Right forelimb (tissue), 1 donor: ENCODE results near the gene BSCL2.
"Not testable (repeated sequence)": the region's sequence is repeated elsewhere in the genome, so short reads cannot be mapped to it uniquely, and the experiment has no call there.

Experiments used
- DNase-seq: peaks from one replicate; pipeline ENCODE4 v3.0.0-alpha.2; 2018

Gene BSCL2

GRCh38 chr11:62716816-62717215 lies 9.6 kb upstream of the BSCL2 start:
- no peak for DNase-seq

GRCh38 chr11:62716206-62716605 lies 9.0 kb upstream of the BSCL2 start:
- DNase-seq: no peak

DNA sequence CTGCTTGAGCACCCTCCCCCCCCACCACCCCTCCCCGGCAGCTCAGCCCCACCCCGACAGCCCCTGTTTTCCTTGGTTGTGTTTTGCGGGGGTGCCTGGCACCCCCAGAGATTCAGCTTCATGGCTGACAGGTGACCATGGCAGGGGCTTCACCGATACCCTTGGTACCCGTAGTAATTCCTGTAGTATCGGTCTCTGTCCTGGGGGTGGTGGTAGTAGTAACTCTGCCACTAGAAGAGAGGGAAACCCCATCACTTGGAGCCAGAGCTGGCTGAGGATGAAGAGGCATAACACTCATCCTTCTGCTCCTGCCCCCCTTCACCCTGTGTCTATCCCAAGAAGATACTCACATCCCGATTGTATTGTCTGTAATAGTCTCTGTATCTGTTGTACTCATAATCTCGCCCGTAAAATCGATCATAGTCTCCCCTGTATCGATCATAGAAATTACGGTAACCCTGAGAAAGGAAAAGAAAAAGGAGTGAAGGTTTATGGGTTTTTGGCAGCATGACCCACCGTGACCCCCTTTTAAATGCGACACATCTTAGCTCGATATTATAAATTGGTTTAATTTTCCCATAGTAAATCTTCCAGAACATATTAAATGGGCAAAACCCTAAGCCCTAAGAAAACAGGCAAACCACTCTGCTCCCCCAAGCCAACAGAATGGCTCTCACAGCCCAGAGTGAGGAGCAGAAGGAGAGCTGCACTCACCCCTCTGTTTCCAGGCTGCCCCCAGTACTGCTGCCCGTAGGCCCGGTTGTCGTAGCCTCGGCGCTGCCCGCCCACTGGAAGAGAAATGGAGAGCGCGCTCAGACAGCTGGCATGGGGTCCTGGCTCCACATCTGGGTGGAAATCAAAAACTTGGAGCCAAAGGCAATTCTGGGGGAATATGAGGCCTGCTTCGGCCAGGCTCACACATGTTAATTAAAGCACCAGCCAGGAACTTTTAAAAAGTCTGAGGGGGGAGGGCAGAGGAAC lies 8.2 kb upstream of the BSCL2 start:
- no peak for DNase-seq

DNA sequence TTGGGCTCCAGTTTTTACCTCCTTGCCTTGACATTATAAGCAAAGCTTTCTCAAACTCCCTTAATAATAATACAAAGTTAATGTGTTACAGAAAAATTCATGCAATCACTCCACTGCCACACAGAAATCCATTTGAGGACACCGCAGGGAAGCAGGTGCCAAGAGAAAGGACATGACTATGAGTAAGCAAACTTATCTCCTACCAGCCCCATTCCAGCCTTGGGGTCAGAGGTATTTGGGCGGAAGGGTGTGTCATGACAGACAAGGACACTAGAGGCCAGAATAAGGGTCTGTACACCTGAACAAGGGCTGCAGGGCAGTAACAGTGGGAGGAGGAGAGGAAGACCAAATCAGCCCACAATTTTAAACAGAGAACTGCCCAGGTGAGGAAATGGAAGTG lies 6.1 kb upstream of the BSCL2 start:
- DNase-seq: no peak

GRCh38 chr11:62712861-62713260 lies 5.6 kb upstream of the BSCL2 start:
- no peak for DNase-seq

- DNase-seq: no peak
Measured at GRCh38 chr11:62712276-62712812, 5.1 kb upstream of the BSCL2 start.

DNA sequence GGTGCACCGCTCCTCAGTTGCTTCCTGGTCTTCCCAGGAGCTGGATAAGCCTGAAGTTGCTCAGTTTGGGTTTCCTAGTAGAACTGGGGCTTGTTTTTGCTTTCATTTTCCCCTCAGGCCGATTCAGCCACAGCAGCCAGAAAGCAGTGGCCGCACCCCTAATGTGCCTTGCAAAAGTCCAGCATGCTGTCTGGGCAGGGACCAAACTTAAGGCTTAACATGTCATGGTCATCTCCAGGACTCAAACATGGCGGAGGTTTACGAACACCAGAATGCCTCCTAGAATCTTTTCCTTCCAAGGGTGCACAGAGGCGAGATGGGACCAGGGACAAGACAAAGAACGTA lies 2.7 kb upstream of the BSCL2 start:
- no peak for DNase-seq

- peak; percentile 97 for DNase-seq
Measured at GRCh38 chr11:62709247-62710000, 2.2 kb upstream of the BSCL2 start.

GRCh38 chr11:62708793-62709192 lies 1.6 kb upstream of the BSCL2 start:
- DNase-seq: no peak

DNA sequence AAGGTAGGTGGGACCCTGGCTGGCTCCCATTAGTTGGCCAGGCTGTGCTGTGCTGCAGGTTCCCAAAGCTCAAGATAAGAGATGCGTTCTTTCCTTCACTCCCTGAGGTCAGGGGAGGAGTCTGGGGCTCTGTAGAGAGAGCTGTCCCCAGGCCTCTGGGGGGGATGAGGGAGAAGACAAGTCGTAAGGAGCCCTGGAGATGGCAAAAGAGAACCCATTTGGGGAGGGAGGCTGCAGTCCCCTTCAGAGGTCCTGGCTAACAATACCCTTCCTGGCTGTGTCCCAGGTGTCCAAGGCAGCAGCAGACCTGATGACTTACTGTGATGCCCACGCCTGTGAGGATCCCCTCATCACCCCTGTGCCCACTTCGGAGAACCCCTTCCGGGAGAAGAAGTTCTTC lies 1.2 kb upstream of the BSCL2 start:
- DNase-seq: no peak

DNA sequence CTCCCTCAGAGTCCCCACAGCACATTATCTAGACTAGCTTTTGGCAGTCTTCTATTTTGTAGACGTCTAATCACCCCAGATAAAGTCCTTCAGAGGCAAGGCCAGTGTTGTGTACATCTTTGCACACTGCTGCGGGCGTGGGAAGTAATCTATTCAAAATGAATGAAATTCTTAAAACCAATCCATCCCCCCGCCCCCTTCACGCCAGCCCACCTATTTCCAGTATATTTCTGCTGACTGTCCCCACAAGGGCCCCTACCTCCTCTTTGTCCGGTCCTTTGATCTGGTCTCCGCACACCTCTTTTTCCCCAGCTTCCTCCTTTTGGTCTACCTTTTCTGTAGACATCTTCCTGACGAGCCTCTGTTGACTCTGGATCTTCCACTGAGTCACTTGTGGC lies 375 bp downstream of the BSCL2 start:
- DNase-seq: no peak

DNA sequence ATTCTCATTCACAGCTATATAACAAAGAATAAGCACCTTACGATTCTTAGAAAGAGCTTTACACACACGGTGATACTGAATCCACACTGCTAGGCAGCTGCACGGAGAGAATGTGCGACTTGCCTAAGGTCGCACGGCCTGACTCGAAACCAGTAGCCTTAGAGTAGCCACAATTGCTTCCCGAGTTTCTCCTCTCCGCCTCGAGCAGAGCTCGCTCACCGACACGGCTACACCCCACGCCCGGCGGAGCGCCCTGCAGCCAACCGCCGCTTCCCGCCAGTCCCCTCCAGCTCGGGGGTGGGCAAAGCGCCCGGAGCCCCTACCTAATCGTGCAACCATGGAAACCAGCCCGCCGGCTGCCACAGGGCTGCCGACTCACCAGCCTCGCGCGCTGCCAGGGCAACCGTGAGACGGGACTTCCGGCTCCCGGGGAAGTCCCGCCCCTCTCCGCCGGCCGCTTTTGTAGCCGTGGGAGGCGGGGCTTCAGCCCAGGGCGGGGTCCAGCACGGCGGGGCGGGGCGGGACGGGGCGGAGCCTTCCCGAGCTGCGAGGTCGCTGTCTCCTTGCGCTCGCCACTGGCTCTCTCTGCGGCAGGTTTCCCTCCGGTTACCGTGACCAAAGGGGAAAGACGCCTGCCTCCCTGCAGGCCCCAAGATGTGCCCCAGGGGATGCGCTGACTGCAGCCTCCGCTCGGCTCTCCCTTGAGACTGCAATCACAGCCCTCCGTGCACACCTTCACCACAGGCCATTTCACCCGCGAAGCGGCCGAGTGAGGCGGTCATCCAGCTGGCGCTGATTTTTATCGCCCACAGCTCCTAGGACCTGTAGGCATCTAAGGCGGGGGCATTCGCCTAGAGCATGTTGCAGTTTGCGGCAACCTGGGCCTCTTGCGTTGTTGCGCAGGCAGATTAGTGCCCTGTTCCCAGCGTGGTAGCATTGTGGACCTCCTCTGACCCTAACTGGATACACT lies 1.1 kb downstream of the BSCL2 start:
- DNase-seq: peak; percentile 98

- DNase-seq: no peak
Measured at GRCh38 chr11:62705413-62705812, 1.8 kb downstream of the BSCL2 start.

DNA sequence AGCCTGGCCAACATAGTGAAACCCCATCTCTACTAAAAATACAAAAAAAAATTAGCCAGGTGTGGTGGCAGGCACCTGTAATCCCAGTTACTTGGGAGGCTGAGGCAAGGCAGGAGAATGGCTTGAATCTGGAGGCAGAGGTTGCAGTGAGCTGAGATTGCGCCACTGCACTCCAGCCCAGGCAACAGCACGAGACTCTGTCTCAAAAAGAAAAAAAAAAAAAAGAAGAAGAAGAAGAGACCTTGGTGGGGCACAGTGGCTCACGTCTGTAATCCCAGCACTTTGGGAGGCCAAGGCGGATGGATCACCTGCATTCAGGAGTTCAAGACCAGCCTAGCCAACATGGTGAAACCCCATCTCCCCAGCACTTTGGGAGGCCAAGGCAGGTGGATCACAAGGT lies 3.3 kb downstream of the BSCL2 start:
- not testable (repeated sequence) for DNase-seq

DNA sequence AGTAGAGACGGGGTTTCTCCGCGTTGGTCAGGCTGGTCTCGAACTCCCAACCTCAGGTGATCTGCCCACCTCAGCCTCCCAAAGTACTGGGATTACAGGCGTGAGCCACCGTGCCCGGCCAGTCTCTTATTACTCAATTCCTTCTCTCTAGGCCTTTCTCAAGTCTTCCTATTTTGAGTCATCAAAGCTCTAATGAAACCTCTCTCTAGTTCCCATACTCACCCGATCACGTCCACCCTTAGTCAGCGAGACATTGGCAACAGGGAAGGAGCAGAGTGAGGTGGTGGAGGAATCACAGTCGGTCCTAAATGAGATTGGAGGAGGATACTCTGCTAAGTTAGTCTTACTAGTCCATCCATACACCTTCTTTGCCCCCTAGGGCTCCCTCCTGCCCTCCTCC lies 5.0 kb downstream of the BSCL2 start:
- no peak for DNase-seq

DNA sequence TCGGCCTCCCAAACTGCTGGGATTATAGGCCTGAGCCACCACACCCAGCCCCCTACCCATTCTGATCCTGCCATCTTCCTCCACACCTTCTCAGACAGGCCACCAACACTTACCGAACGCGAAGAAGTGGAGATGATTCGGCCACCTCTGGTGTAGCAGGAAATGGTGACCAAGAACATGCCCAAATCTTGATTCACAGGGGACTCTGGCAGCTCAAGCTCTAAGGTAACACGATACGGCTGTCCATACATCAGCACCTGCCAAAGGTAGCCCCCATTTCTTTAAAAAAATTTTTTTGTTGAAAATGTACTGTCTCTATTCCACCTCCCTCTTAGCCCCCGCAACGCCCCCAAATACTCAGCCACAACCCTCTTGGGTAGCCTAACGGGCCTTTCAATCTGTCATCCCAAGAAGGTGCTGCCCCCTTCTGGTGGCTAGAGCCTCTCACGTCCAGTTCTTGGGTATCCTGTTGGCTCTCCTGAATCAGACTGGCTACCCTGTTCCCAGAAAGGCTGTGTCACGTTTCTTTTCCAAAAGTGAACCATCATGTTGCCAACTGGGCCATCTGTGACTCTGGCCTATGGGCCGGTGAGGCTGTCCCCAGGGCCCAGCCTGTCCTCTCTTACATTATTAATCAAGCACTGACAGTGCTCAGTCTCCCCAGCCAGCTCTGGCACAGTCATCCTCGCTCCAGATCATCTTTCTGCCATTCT lies 12.6 kb downstream of the BSCL2 start:
- DNase-seq: peak; percentile 81

GRCh38 chr11:62693624-62694023 lies 13.6 kb downstream of the BSCL2 start:
- DNase-seq: not testable (repeated sequence)

- DNase-seq: peak; percentile 88
Measured at GRCh38 chr11:62689421-62690183, 17.6 kb downstream of the BSCL2 start, which contains the start of gene LRRN4CL. Gene LRRN4CL (minus strand): TSS chr11:62689530. CDS start chr11:62688508, 1,022 bp downstream.

DNA sequence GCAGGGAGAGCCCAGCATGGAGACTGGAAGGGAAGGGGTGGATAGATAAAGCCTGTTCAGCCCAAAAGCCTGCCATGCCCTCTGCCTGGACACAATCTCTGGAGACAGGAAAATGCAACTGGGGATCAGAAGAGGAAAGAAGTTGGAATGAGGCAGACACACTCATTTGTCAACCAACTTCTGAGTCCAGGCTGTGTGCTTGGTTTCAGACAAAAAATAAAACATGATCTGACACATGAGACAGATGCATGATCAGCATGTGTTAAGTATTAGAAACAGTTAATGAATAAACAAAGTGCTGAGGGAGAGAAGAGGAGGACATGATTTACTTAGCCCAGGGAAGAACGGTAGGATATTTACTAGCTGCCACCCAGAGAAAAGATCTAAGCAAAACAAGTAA lies 18.7 kb downstream of the BSCL2 start:
- no peak for DNase-seq

DNA sequence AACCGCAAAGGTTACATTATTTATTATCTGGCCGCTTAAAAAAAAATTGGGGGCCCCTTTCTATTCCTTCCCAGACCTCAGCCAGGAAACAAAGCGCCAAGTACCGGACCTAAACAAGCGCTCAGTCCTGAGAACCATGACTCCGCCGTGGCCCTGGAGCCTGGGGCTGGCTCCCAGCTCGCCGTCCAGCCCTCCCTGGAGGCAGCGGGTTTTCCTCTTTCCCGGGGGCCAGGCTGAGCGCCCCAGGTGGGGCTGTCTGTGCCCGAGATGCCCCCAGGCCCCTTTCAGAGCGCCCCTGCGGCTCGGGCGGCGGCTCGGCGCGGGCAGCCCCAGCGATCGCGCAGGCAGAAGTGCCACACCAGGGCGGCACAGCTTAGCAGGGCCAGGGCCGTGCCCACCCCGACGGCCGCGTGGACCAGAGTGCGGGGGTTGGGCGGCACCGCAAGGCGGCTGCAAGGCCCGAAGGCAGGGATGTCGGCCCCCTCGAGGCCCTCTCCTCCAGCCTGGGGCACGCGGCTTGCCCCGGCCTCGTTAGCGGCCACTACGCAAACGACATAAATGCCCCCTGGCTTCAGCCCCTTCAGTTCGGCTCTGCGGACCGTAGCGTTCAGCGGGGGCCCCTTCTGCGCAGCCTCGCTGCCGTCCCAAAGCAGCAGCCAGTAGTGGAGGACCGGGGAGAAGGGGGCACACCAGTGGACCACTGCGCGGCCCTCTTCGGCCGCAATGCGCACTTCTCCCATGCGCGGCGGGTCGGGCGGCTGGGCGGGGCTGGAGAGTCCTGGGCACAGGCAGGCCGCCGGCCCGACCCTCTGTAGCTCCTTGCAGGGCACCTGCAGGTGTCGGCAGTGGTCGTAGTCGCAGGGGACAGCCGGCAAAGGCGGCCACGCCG lies 19.5 kb downstream of the BSCL2 start:
- peak; percentile 53 for DNase-seq
